Activated T-cell treated with anti-CD3 and anti-CD28 coated beads, Interleukin-2, amount 50 U/mL, for 24 hours (primary cell): ENCODE data around the gene CHRNB1.
A peak's percentile ranks its signal among the peaks of the same experiment; 100 is the strongest.
"Not testable (repeated sequence)": the region's sequence is repeated elsewhere in the genome, so short reads cannot be mapped to it uniquely, and the experiment has no call there.

Experiments used
- DNase-seq: peaks from one replicate; pipeline ENCODE4 v3.0.0-alpha.2; 2020
- H3K27ac Mint-ChIP-seq: 2 replicates; pipeline ENCODE4 v1.8.0; 2020; ENCODE audit warnings: mild to moderate bottlenecking, mixed read lengths
- H3K27me3 Mint-ChIP-seq: 2 replicates; pipeline ENCODE4 v1.8.0; 2020; ENCODE audit warnings: mixed read lengths
- H3K36me3 Mint-ChIP-seq: 2 replicates; pipeline ENCODE4 v1.8.0; 2020; ENCODE audit warnings: low read depth, mixed read lengths
- H3K4me1 Mint-ChIP-seq: 2 replicates; pipeline ENCODE4 v1.8.0; 2020; ENCODE audit warnings: low read depth, mixed read lengths
- H3K4me3 Mint-ChIP-seq: 2 replicates; pipeline ENCODE4 v1.8.0; 2020; ENCODE audit warnings: mild to moderate bottlenecking, moderate library complexity, mixed read lengths
- H3K9me3 Mint-ChIP-seq: 2 replicates; pipeline ENCODE4 v1.8.0; 2020; ENCODE audit warnings: mixed read lengths

CHRNB1 gene

DNA sequence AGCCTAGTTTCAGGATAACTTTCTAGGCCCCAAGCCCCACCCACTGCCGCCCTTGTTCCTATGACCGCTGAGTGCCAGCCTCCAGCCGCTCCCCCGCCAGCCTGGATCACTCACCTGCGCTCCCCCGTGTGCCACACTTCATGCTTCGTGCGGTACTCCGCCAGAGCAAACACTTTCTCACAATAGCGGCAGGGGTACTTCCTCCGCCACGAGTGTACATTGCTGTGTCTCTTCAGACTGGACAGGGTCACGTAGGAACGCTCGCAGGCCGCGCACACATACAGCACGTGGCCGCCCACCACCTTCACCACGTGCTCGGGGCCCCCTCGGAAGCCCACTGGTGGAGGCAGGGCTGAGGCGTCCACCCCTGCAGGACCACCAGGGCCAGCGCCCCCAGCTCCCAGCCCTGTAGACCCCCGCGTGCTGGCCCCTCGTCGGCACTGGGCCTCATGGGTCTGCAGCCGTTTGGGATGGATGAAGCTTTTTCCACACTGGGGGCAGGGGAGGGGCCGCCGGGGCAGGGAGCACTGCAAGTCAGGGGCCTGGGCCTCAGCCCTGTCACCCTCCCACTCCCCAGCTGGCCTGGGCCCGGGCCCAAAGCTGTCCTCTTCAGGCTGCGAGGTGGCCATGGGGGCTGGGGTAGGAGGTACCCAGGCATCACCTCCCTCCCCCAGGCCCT, 20.9 kb downstream of the CHRNB1 start:
- peaks cover 44% of the 10 kb centered on the region for H3K36me3 Mint-ChIP-seq
- no peaks in the 10 kb centered on the region for H3K9me3 Mint-ChIP-seq
- H3K4me3 Mint-ChIP-seq: no peak overlapping the region
- H3K27me3 Mint-ChIP-seq: no peaks in the 10 kb centered on the region
- no peak overlapping the region for H3K27ac Mint-ChIP-seq
- peaks cover 19% of the 10 kb centered on the region for H3K4me1 Mint-ChIP-seq
- no peak for DNase-seq

DNA sequence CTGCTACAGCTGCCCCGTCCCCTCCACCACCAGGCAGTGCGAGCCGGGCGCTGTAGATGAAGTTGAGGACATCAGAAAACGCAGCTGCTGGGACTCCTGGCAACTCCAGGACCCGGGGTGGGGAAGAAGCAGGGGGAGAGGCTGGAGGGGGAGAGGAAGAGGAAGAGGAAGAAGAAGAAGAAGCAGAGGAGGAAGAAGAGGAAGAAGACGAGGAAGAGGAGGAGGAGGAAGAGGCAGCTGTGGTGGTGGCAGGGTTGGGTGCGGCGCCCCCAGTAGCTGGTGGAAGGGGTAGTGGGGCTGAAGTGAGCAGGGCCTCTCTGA, 21.4 kb downstream of the CHRNB1 start:
- H3K4me3 Mint-ChIP-seq: no peak overlapping the region
- H3K27ac Mint-ChIP-seq: peak overlapping the region; percentile 76

DNA sequence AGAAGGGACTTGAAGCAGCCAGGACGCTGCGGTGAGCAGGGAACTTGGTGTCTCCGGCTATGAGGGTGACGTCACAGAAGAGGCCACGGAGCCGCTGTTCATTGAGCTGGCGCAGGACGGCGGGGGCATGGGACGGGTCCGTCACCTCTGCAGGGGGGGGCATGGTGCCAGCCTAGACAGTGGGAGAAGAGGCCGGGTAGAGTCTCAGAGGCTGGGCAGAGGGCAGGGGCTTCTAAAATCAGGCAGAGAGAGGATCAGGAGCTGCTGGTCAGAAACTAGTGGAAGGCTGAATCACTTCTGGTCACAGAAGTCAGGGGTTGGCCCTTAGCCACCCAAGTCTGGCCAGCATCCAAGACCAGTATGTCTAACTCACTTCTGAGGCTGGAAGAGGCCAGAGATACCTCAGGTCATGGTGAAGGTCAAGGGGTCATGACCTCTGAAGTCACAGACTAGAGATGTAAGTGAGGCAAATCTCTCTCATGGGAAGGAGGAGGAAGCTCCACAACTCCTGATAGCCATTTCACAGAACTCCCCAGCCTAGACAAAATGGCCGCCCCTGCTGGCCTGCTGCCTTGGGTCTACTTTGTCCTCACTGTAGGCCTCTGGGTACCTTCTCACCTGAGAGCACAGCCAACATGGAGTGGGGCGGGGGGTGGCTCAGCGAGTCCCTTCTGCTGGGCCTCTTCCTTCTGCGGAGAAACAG, 21.9 kb downstream of the CHRNB1 start:
- no peaks in the 10 kb centered on the region for H3K9me3 Mint-ChIP-seq
- no peak for DNase-seq
- no peak overlapping the region for H3K4me3 Mint-ChIP-seq
- H3K27ac Mint-ChIP-seq: peak overlapping the region; percentile 76
- H3K4me1 Mint-ChIP-seq: peaks cover 26% of the 10 kb centered on the region
- no peaks in the 10 kb centered on the region for H3K27me3 Mint-ChIP-seq
- peaks cover 37% of the 10 kb centered on the region for H3K36me3 Mint-ChIP-seq

More for the DNA sequence above, 21.4 kb downstream of the CHRNB1 start:
- Mint-ChIP-seq H3K4me1 (peaks cover 21% of the 10 kb centered on the region), H3K9me3 (no peaks in the 10 kb centered on the region), H3K27me3 (no peaks in the 10 kb centered on the region), H3K36me3 (peaks cover 38% of the 10 kb centered on the region)
- DNase-seq: no peak

DNA sequence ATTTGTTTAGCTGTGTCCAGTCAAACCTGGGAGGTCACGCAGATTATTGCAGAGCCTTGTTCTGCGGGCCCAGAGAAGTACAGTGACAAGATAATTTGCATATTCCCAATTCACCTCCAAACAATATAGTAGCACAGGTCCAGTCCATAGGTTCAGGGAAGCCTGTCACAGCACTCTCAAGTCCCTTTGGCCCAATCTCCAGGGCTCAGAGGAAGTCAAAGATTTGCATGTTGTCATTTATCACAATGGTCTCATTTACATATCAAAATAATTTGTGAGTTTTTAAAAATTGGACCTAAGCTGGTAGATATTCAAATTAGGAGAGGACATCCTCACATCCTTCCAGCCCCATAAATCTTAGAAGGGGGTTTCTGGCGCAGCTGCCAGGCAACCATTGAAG, 22.6 kb downstream of the CHRNB1 start:
- DNase-seq: no peak
- H3K27ac Mint-ChIP-seq: peak overlapping the region; percentile 76
- no peaks in the 10 kb centered on the region for H3K27me3 Mint-ChIP-seq
- H3K36me3 Mint-ChIP-seq: peaks cover 34% of the 10 kb centered on the region
- peaks cover 31% of the 10 kb centered on the region for H3K4me1 Mint-ChIP-seq
- no peaks in the 10 kb centered on the region for H3K9me3 Mint-ChIP-seq
- H3K4me3 Mint-ChIP-seq: no peak overlapping the region

DNA sequence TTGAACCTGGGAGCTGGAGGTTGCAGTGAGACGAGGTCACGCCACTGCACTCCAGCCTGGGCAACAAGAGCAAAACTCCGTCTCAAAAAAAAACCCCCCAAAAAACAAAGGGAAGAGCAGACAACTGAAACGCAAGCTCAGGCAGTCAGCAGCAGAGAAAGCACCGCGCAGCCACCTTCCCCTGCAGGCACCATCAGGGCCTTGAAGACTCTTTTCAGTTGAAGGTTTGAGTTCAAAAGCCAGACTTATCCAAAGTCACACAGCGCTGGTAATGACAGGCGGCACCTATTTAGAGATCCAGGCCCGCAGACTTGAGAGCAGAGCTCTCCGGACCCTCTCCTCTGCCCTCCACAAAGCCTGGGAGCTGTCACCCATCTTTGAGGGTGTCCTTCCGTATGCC, 23.4 kb downstream of the CHRNB1 start:
- Mint-ChIP-seq H3K4me1 (peaks cover 34% of the 10 kb centered on the region), H3K9me3 (no peaks in the 10 kb centered on the region), H3K27me3 (no peaks in the 10 kb centered on the region), H3K4me3 (no peak overlapping the region), H3K36me3 (peaks cover 30% of the 10 kb centered on the region), H3K27ac (peak overlapping the region; percentile 27)
- DNase-seq: no peak

DNA sequence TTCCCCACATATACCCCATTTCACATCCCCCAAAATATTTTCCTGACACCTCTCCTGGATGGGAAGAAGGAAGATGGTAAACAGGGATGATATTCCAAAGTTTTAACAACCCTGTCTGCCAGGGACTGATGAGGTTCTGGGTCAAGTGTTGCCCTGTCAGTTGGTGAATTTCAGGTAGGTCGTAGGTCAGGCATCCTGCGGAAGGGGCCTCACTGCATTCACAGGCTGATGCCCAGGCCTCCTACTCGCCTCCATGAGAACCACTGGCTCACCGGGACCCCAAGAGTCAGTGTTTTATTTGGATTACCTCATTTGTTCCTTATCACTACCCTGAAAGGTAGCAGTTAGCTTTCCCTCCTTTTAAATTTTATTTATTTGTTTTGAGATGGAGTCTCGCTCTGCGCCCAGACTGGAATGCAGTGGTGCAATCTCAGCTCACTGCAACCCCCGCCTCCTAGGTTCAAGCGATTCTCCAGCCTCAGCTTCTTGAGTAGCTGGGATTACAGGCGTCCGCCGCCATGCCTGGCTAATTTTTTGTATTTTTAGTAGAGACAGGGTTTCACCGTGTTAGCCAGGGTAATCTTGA, 24.0 kb downstream of the CHRNB1 start:
- H3K4me3 Mint-ChIP-seq: no peak overlapping the region
- H3K36me3 Mint-ChIP-seq: peaks cover 24% of the 10 kb centered on the region
- H3K27me3 Mint-ChIP-seq: no peaks in the 10 kb centered on the region
- H3K4me1 Mint-ChIP-seq: peaks cover 36% of the 10 kb centered on the region
- peak overlapping the region; percentile 27 for H3K27ac Mint-ChIP-seq
- DNase-seq: no peak
- H3K9me3 Mint-ChIP-seq: no peaks in the 10 kb centered on the region

DNA sequence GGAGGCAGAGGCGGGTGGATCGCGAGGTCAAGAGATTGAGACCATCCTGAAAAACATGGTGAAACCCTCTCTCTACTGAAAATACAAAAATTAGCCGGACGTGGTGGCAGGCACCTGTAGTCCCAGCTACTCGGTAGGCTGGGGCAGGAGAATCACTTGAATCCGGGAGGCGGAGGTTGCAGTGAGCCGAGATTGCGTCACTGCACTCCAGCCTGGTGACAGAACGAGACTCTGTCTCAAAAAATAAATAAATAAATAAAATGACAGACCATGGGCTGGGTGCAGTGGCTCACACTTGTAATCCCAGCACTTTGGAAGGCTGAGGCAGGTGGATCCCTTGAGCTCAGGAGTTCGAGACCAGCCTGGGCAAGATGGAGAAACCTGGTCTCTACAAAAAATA, 25.0 kb downstream of the CHRNB1 start:
- not testable (repeated sequence) for H3K4me3 Mint-ChIP-seq, H3K27ac Mint-ChIP-seq, DNase-seq, H3K9me3 Mint-ChIP-seq, H3K27me3 Mint-ChIP-seq
- Mint-ChIP-seq H3K36me3 (peaks cover 22% of the 10 kb centered on the region), H3K4me1 (peaks cover 41% of the 10 kb centered on the region)

DNA sequence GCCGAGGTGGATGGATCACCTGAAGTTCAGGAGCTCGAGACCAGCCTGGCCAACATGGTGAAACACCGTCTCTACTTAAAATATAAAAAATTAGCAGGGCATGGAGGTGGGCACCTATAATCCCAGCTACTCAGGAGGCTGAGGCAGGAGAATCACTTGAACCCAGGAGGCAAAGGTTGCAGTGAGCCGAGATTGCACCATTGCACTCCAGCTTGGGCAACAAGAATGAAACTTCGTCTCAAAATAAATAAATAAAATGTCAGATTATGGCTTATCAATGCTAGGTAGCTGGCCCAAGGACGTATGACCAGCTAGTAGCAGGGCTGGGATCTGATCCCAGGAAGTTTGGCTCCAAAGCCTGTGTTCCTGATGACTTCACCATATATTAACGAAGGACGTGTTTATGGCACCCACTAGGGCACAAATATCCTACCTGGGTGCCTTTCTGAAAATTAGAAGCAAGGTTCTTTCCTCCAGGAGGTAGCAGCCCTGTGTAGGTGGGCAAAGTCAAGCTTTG, 25.7 kb downstream of the CHRNB1 start:
- H3K9me3 Mint-ChIP-seq, H3K4me3 Mint-ChIP-seq, DNase-seq, H3K27me3 Mint-ChIP-seq: not testable (repeated sequence)
- Mint-ChIP-seq H3K4me1 (peaks cover 44% of the 10 kb centered on the region), H3K27ac (peak overlapping the region; percentile 29), H3K36me3 (peaks cover 20% of the 10 kb centered on the region)

DNA sequence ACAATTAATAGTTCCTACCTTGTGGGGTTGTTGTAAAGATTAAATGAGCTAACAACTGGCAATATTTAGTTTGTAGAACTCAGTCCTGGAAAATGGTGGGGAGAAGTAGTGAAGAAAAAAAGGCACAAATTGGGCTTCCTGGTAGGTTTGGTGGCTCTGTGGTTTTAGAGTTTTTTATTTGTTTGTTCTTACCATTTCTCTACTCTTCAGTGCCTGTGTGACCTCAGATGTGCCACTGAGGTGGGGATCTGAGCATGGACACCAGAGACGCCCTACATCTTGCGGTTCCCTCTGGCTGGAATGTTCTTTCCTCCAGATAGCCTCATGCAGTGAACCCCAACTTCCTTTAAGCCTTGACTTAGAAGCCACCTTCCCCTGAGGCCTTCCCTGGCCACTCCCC, 26.9 kb downstream of the CHRNB1 start:
- no peaks in the 10 kb centered on the region for H3K27me3 Mint-ChIP-seq
- no peaks in the 10 kb centered on the region for H3K9me3 Mint-ChIP-seq
- DNase-seq: no peak
- peak overlapping the region; percentile 80 for H3K27ac Mint-ChIP-seq
- peaks cover 17% of the 10 kb centered on the region for H3K36me3 Mint-ChIP-seq
- peaks cover 55% of the 10 kb centered on the region for H3K4me1 Mint-ChIP-seq
- no peak overlapping the region for H3K4me3 Mint-ChIP-seq

DNA sequence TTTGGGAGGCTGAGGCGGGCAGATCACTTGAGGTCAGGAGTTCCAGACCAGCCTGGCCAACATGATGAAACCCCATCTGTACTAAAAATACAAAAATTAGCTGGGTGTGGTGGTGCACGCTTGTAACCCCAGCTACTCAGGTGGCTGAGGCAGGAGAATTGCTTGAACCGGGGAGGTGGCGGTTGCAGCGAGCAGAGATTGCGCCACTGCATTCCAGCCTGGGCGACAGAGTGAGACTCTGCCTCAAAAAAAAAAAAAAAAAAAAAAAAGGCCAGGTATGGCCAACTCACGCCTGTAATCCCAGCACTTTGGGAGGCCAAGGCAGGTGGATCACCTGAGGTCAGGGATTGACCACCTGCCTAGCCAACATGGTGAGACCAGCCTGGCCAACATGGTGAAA, 29.9 kb downstream of the CHRNB1 start:
- Mint-ChIP-seq H3K36me3 (peaks cover 21% of the 10 kb centered on the region), H3K4me1 (peaks cover 57% of the 10 kb centered on the region), H3K27ac (peak overlapping the region; percentile 33)
- DNase-seq, H3K9me3 Mint-ChIP-seq, H3K27me3 Mint-ChIP-seq, H3K4me3 Mint-ChIP-seq: not testable (repeated sequence)

DNA sequence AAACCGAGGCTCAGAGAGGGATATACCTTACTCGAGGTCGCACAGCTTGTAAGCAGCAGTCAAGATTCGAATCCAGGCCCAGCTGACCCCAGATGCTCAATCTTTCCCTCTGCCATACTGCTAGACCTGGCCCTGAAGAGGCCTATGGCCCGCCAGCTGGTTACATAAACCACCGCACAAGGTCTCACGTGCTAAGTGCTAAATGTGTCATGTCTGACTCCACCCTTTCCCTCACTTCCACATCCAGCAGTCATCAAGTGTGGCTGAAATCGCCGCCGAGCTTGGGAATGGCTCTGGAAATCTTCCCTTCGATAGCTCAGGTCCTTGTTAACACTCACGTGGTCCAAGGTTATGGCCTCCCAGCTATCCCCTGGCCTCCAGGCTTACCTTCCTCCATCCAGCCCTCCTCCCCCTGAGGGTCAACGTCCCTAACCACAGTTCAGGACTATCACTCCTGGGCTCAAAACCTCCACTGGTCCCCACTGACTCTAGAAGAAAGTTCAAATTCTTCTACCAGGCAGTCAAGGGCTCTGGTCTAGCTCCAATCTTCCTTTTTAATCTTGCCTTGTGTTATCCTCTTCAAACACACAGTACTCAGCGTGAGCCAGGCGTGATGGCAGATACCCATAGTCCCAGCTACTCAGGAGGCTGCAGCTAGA, 31.0 kb downstream of the CHRNB1 start:
- Mint-ChIP-seq H3K27me3 (no peaks in the 10 kb centered on the region), H3K36me3 (peaks cover 25% of the 10 kb centered on the region), H3K9me3 (no peaks in the 10 kb centered on the region), H3K4me3 (no peak overlapping the region), H3K27ac (peak overlapping the region; percentile 91), H3K4me1 (peaks cover 66% of the 10 kb centered on the region)
- DNase-seq: no peak

DNA sequence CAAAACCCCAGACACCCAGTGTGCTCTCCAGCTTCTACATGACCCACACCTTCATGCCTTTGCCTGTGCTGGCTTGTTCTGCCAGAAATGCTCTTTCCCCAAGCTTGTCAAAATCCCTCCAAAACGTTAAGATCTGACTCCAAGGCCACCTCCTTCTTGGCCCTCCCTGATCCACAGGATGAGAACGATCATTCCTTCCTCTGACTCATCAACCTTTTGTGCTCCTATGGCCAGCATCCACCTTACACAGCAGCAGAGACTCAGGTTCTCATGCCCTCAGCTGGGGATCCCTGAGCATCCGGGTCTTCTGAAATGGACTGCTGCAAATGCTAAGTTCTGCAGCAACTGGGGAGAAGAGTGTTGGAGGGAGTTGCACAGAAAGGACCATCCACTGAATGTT, 31.6 kb downstream of the CHRNB1 start:
- Mint-ChIP-seq H3K27me3 (no peaks in the 10 kb centered on the region), H3K27ac (peak overlapping the region; percentile 91), H3K9me3 (no peaks in the 10 kb centered on the region), H3K36me3 (peaks cover 25% of the 10 kb centered on the region), H3K4me1 (peaks cover 67% of the 10 kb centered on the region), H3K4me3 (peak overlapping the region; percentile 86)
- no peak for DNase-seq

DNA sequence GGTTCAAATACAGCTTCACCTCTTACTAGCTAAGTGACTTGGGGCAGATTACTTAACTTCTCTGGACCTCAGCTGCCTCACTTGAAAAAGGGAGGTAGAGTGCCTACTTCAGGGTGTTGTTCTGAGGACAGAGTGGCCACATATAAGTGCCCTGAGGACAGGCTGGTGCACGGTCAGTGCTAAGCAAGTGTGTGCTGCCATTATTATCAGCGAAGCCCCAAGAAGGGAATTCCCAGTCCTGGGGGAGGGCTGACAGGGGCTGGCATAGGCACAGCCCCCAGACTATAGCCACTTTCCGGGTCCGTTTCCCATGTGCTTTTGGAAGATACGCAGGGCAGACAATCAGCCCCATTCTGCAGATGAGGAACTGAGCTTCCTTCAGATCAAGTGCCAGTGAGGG, 32.1 kb downstream of the CHRNB1 start:
- H3K36me3 Mint-ChIP-seq: peaks cover 25% of the 10 kb centered on the region
- DNase-seq: no peak
- peaks cover 67% of the 10 kb centered on the region for H3K4me1 Mint-ChIP-seq
- no peaks in the 10 kb centered on the region for H3K9me3 Mint-ChIP-seq
- H3K27ac Mint-ChIP-seq: peak overlapping the region; percentile 91
- H3K27me3 Mint-ChIP-seq: no peaks in the 10 kb centered on the region
- peak overlapping the region; percentile 86 for H3K4me3 Mint-ChIP-seq

DNA sequence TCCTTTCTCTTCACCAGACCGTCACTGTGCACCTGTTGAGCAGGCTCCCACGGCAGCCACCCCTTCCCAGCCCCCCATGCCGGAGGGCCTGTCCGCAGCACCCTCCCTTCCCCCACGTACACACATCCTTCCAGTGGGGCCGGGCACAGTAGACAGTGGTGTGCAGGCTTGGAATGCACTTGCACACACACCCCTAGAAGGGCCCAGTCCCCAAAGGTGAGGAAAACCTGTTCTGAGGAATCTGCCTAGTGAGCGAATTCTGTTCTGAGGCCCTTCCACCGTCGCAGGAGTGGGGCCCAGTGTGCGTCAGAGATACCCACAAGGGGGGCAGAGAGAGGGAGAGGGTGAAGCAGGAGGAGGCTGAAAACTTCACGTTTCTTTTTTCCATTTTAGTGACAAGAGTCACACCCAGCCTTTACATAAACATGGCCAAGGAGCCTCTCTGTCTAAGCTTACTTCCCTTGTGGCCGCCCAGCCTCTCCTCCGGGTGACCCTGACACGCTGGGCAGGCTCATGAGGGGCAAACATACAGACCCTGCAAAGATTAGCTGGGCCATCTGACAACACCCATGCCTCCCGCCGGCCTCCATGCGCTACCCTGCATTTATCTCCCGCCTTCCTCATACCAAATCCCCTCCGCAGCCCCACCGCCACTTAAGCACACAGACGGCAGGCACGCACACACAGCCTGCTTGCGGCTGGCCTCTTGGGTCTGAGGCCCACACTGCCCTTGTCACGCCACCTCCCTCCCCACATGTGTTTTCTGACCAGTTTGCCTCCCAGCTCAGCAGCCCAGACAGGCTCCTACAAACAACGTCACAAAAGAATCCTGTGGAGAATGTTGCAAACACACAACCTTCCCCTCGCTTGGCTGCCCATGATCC, 32.8 kb downstream of the CHRNB1 start:
- H3K36me3 Mint-ChIP-seq: peaks cover 25% of the 10 kb centered on the region
- no peaks in the 10 kb centered on the region for H3K9me3 Mint-ChIP-seq
- H3K4me1 Mint-ChIP-seq: peaks cover 69% of the 10 kb centered on the region
- peak overlapping the region; percentile 91 for H3K27ac Mint-ChIP-seq
- H3K27me3 Mint-ChIP-seq: no peaks in the 10 kb centered on the region
- peak; percentile 59 for DNase-seq
- H3K4me3 Mint-ChIP-seq: peak overlapping the region; percentile 86
